ENCODE results near the gene FGF2. TPM values are rescaled to one million over a fixed set of nuclear protein-coding genes. Genes with fewer than 3 reads are reported as not detected.

The FGF2 gene
- total RNA-seq, 2 experiments from 2014 or later: 0.79 to 1.2 TPM

DNA sequence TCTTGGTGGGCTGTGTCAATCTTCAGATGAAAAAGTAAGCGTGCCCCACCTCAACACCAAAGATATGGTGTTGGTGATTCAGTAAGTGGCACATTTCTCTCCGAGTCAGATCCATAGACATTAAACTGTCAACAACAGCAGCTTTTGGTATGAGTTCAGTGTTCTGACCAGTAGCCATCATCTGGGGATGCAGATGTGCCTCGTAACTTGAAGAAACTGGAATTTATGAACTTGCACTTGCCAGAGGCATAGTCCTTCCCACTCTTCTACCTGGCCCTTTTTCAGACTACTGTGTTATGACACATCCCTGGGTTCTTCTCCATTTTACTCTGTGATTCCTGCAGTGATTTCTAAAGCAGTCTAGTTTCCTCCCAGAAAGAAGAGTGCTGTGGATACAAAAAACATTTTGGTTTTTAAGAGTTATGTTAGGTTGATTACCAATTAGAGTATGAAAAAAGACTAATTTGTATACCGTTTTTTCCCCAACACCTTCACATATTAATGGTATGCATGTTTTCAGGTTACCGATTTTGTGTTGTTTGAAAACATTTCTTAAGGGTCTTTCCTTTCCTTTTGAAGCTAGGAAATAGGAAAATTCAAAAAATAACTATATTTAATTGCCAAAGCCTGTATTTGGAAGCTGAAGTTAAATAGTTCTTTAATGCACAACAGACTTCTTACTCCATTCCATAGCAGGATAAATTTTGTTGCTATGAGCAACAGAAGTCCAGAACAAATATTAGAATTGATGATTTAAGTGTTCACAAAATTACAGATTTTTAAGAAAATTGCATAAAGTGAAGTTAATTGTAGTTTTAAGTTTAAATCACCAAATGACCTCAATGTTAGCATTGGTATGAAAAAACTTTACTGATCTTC lies 56.5 kb downstream of the FGF2 start:
- DNase-seq: no peak
- Mint-ChIP-seq H3K27me3 (ENCODE audit: low read depth) (no peaks in the 10 kb centered on the region), H3K27ac (no peak overlapping the region), H3K4me3 (no peak overlapping the region), H3K36me3 (ENCODE audit: low read depth) (peaks cover 2% of the 10 kb centered on the region), H3K9me3 (peaks cover 7% of the 10 kb centered on the region), H3K4me1 (ENCODE audit: low read depth) (no peaks in the 10 kb centered on the region)
- CTCF ChIA-PET: no interaction called here
- intact Hi-C loops (cut with micrococcal nuclease): no loop called here

DNA sequence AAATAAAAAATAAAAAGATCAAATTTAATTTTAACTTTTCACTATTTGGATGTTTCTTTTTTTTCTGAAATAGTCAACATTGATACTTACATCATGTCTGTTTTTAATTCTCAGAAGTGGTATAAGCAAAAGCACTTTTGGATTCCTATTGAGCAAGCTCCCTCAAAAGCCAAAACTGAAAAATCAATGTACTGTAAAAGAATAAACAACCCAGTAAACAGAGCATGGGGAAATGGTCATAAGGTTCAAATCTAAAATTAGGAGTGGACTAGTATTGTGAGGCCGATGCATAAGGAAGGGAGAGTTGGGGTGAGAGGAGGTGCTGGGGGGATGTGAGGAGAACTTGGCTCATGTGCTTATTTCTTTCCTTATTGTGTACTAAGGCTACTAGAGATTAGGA lies 57.9 kb downstream of the FGF2 start:
- Mint-ChIP-seq H3K9me3 (peaks cover 7% of the 10 kb centered on the region), H3K4me1 (ENCODE audit: low read depth) (no peaks in the 10 kb centered on the region), H3K36me3 (ENCODE audit: low read depth) (peaks cover 2% of the 10 kb centered on the region), H3K4me3 (no peak overlapping the region), H3K27me3 (ENCODE audit: low read depth) (no peaks in the 10 kb centered on the region), H3K27ac (no peak overlapping the region)
- CTCF ChIA-PET: no interaction called here
- no peak for DNase-seq
- intact Hi-C loops (cut with micrococcal nuclease): no loop called here

DNA sequence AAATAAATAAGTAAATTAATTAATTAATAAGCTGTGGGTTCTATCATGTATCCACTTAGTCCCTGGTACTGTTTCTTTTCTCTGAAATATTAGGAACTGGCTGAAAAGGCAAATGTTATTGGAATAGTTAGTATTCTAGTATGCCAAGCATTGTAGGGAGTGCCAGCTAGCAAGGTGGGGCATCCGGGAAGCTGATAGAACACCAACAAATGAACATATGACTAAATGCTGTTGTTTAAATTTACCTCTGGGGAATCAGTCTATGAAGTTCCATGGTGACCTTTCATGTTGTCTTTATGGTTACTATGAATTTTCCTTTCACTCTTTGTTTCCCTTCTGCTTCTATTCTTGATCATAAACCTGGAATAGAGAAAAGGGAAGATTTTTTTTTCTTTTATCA lies 63.1 kb downstream of the FGF2 start:
- CTCF ChIA-PET: no interaction called here

DNA sequence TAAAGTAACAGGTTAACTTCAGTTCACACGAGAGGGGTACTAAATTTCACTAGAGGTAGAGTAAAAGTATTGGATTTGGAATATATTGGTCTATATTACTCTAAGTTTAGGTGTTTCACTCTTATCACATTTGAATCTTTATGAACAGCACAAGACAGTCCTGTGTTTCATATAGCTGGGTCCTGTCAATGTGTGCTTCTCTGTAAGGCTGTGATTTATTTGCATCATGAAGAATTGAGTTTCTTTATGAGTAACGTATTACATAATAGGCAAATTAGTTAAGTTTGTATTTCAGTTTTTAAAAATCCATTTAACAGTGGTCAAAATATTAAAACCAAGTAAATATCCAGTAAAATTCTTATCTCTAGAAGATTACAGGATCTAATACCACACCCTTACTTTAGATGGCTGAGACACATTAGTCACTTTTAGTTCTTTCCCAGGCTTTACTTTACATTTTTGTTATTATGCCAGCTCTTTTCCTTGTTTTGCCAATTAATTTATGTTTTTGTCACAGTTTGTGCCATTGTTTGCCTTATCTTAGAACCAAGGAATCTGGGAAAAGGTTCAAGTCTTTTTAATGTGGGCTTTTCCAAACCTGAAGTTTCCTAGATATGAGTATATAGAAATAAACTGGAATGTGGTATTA lies 63.6 kb downstream of the FGF2 start:
- no peak overlapping the region for H3K27ac Mint-ChIP-seq
- intact Hi-C loops (cut with micrococcal nuclease): no loop called here
- H3K4me1 Mint-ChIP-seq (ENCODE audit: low read depth): no peaks in the 10 kb centered on the region
- DNase-seq: no peak
- no peaks in the 10 kb centered on the region for H3K36me3 Mint-ChIP-seq (ENCODE audit: low read depth)
- H3K4me3 Mint-ChIP-seq: no peak overlapping the region
- CTCF ChIA-PET: no interaction called here
- no peaks in the 10 kb centered on the region for H3K9me3 Mint-ChIP-seq
- H3K27me3 Mint-ChIP-seq (ENCODE audit: low read depth): no peaks in the 10 kb centered on the region

More for the DNA sequence above, 63.1 kb downstream of the FGF2 start:
- no peak overlapping the region for H3K27ac Mint-ChIP-seq
- H3K4me1 Mint-ChIP-seq (ENCODE audit: low read depth): no peaks in the 10 kb centered on the region
- H3K27me3 Mint-ChIP-seq (ENCODE audit: low read depth): no peaks in the 10 kb centered on the region
- no peak for DNase-seq
- no peak overlapping the region for H3K4me3 Mint-ChIP-seq
- intact Hi-C loops (cut with micrococcal nuclease): no loop called here
- H3K9me3 Mint-ChIP-seq: no peaks in the 10 kb centered on the region
- H3K36me3 Mint-ChIP-seq (ENCODE audit: low read depth): no peaks in the 10 kb centered on the region

DNA sequence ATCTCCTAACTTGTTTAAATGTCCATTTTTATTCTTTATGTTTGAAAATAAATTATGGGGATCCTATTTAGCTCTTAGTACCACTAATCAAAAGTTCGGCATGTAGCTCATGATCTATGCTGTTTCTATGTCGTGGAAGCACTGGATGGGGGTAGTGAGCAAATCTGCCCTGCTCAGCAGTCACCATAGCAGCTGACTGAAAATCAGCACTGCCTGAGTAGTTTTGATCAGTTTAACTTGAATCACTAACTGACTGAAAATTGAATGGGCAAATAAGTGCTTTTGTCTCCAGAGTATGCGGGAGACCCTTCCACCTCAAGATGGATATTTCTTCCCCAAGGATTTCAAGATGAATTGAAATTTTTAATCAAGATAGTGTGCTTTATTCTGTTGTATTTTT lies 68.2 kb downstream of the FGF2 start:
- Mint-ChIP-seq H3K27me3 (ENCODE audit: low read depth) (no peaks in the 10 kb centered on the region), H3K36me3 (ENCODE audit: low read depth) (no peaks in the 10 kb centered on the region), H3K4me3 (no peak overlapping the region), H3K4me1 (ENCODE audit: low read depth) (no peaks in the 10 kb centered on the region), H3K27ac (no peak overlapping the region), H3K9me3 (no peaks in the 10 kb centered on the region)
- no peak for DNase-seq
- CTCF ChIA-PET: interaction anchor here (1.0 kb wide), 1 partner anchor 35 kb away, joined by 4 read pairs; no protein-coding TSS in a partner anchor
- intact Hi-C loops (cut with micrococcal nuclease): no loop called here

DNA sequence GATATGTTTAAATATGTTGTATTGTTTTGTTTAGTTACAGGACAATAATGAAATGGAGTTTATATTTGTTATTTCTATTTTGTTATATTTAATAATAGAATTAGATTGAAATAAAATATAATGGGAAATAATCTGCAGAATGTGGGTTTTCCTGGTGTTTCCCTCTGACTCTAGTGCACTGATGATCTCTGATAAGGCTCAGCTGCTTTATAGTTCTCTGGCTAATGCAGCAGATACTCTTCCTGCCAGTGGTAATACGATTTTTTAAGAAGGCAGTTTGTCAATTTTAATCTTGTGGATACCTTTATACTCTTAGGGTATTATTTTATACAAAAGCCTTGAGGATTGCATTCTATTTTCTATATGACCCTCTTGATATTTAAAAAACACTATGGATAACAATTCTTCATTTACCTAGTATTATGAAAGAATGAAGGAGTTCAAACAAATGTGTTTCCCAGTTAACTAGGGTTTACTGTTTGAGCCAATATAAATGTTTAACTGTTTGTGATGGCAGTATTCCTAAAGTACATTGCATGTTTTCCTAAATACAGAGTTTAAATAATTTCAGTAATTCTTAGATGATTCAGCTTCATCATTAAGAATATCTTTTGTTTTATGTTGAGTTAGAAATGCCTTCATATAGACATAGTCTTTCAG lies 68.8 kb downstream of the FGF2 start:
- CTCF ChIA-PET: no interaction called here
- H3K4me3 Mint-ChIP-seq: no peak overlapping the region
- no peaks in the 10 kb centered on the region for H3K4me1 Mint-ChIP-seq (ENCODE audit: low read depth)
- H3K9me3 Mint-ChIP-seq: no peaks in the 10 kb centered on the region
- intact Hi-C loops (cut with micrococcal nuclease): no loop called here
- no peaks in the 10 kb centered on the region for H3K27me3 Mint-ChIP-seq (ENCODE audit: low read depth)
- H3K36me3 Mint-ChIP-seq (ENCODE audit: low read depth): no peaks in the 10 kb centered on the region
- DNase-seq: no peak
- H3K27ac Mint-ChIP-seq: no peak overlapping the region

DNA sequence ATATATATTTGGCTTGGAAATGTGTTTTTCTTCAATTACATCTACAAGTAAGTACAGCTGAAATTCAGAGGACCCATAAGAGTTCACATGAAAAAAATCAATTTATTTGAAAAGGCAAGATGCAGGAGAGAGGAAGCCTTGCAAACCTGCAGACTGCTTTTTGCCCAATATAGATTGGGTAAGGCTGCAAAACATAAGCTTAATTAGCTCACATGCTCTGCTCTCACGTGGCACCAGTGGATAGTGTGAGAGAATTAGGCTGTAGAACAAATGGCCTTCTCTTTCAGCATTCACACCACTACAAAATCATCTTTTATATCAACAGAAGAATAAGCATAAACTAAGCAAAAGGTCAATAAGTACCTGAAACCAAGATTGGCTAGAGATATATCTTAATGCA lies 69.6 kb downstream of the FGF2 start:
- H3K4me3 Mint-ChIP-seq: no peak overlapping the region
- CTCF ChIA-PET: interaction anchor here (0.8 kb wide), 1 partner anchor 63 kb away, joined by 3 read pairs; no protein-coding TSS in a partner anchor
- no peak for DNase-seq

DNA sequence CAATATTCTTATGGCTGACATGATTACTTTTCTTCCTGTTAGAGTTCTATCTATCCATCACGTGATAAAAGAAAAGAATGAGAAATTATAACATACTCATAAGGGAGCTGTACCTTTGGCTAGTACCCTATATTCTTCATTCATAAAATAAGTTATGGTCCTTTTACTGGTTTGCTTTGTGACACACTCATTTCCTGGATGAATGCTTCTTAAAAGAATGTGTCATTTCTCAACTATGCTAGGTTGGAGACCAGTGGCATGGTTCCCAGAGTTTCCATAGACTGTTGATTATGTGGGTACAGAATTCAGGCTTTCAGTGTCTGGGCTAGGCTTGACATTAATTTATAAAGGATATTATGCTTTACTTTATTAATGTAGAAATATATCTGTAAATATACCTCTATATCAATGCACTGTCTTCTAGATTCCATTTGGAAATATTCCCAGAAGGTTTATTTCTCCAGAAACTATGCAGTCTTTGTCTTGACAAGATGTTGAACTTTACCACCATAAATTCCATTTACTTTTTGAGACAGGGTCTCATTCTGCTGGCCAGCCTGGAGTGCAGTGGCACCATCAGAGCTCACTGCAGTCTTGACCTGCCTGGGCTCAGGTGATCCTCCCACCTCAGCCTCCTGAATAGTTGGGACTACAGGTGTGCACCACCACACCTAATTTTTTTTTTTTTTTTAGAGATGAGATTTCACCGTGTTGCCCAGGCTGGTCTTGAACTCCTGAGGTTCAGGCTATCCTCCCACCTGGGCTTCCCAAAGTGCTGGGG lies 71.9 kb downstream of the FGF2 start:
- intact Hi-C loops (cut with micrococcal nuclease): no loop called here
- H3K27ac Mint-ChIP-seq: no peak overlapping the region
- H3K36me3 Mint-ChIP-seq (ENCODE audit: low read depth): no peaks in the 10 kb centered on the region
- no peak for DNase-seq
- H3K27me3 Mint-ChIP-seq (ENCODE audit: low read depth): no peaks in the 10 kb centered on the region
- H3K4me1 Mint-ChIP-seq (ENCODE audit: low read depth): no peaks in the 10 kb centered on the region
- H3K9me3 Mint-ChIP-seq: no peaks in the 10 kb centered on the region
- CTCF ChIA-PET: no interaction called here
- H3K4me3 Mint-ChIP-seq: no peak overlapping the region

More for the DNA sequence above, 69.6 kb downstream of the FGF2 start:
- intact Hi-C loops (cut with micrococcal nuclease): no loop called here
- no peaks in the 10 kb centered on the region for H3K4me1 Mint-ChIP-seq (ENCODE audit: low read depth)
- H3K9me3 Mint-ChIP-seq: no peaks in the 10 kb centered on the region
- no peaks in the 10 kb centered on the region for H3K27me3 Mint-ChIP-seq (ENCODE audit: low read depth)
- no peak overlapping the region for H3K27ac Mint-ChIP-seq
- no peaks in the 10 kb centered on the region for H3K36me3 Mint-ChIP-seq (ENCODE audit: low read depth)

DNA sequence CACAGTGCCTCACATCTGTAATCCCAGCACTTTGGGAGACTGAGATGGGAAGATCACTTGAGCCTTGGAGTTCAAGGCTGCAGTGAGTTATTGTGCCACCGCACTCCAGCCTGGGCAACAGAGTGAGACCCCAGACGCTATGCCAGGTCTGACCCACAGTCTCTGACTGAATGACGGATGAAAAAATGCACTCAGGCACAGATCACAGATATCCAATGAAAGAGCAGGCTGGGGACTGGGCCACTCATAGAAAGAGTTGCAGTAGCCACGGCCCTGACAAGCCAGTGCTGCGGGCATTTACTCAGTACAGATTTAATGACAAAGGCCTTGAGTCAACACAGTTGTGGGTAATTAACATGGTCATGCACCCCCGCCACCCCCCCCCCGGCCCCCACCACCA lies 73.1 kb downstream of the FGF2 start:
- no peaks in the 10 kb centered on the region for H3K27me3 Mint-ChIP-seq (ENCODE audit: low read depth)
- no peak overlapping the region for H3K27ac Mint-ChIP-seq
- H3K4me1 Mint-ChIP-seq (ENCODE audit: low read depth): no peaks in the 10 kb centered on the region
- CTCF ChIA-PET: interaction anchor here (1.1 kb wide), 1 partner anchor 12 kb away, joined by 4 read pairs; no protein-coding TSS in a partner anchor
- H3K9me3 Mint-ChIP-seq: no peaks in the 10 kb centered on the region
- intact Hi-C loops (cut with micrococcal nuclease): no loop called here
- H3K36me3 Mint-ChIP-seq (ENCODE audit: low read depth): no peaks in the 10 kb centered on the region
- H3K4me3 Mint-ChIP-seq: no peak overlapping the region
- DNase-seq: no peak

DNA sequence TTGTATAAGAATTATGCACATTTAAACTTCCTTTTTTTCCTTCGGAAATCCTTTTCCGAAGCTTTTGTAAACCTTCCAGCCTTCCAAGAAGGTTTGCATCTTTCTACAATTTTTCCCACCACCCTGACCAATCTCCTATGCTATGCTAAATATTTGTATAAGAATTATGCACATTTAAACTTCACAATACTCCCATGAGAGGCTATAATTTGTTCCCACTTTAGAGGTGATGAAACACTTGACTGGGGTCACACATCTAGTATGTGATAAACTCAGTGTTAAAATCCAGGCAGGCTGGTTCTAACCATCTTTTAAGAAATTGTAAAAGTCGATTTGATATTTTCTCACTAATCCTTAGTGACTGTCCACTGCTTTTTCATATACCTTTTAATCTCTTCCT lies 73.7 kb downstream of the FGF2 start:
- no peaks in the 10 kb centered on the region for H3K4me1 Mint-ChIP-seq (ENCODE audit: low read depth)
- H3K4me3 Mint-ChIP-seq: no peak overlapping the region
- no peak for DNase-seq
- H3K27me3 Mint-ChIP-seq (ENCODE audit: low read depth): no peaks in the 10 kb centered on the region
- no peak overlapping the region for H3K27ac Mint-ChIP-seq
- no peaks in the 10 kb centered on the region for H3K36me3 Mint-ChIP-seq (ENCODE audit: low read depth)
- CTCF ChIA-PET: interaction anchor here (1.1 kb wide), 1 partner anchor 11 kb away, joined by 4 read pairs; no protein-coding TSS in a partner anchor
- intact Hi-C loops (cut with micrococcal nuclease): no loop called here
- no peaks in the 10 kb centered on the region for H3K9me3 Mint-ChIP-seq

DNA sequence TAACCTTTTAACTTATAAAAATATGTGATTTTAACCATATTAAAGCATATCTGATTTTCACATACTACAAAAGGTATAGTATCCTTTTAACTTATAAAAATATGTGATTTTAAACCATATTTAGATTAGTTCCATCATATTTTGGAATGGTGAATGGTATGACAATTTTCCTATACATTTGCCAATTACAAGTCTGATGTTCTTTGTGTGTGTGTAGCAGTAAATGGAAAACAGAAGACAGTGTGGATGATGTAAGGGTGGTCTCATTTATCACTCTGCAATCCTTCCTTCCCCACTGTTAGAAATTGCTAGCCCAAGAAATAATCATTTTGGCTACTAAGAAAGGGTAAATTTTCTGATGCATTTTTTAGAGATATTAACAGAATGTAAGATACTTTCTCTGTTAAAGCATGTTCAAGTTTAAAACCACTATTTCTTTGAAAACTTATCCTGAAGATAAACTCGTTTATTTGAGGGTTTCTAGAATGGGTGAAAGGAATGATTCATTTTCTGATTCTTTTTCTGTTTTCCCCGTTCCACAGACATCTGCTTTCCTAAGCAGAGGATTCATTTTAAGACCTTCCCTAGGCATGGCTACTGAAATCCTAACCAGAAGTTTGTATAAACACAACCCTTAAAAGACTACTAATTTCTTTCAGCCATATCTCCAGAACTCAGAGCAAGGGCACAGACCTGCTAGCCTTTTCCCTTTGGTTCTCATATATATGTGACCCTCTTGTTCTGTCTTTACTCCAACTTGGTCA lies 74.8 kb downstream of the FGF2 start:
- H3K9me3 Mint-ChIP-seq: no peaks in the 10 kb centered on the region
- H3K27me3 Mint-ChIP-seq (ENCODE audit: low read depth): no peaks in the 10 kb centered on the region
- no peaks in the 10 kb centered on the region for H3K4me1 Mint-ChIP-seq (ENCODE audit: low read depth)
- no peak for DNase-seq
- no peak overlapping the region for H3K4me3 Mint-ChIP-seq
- CTCF ChIA-PET: no interaction called here
- no peaks in the 10 kb centered on the region for H3K36me3 Mint-ChIP-seq (ENCODE audit: low read depth)
- H3K27ac Mint-ChIP-seq: no peak overlapping the region
- intact Hi-C loops (cut with micrococcal nuclease): no loop called here
